Mucosa of descending colon (tissue), 3 donors: Measurements from ENCODE around the gene ACAA1. TPM values are rescaled to one million over a fixed set of nuclear protein-coding genes. Genes with fewer than 3 reads are reported as not detected.
A peak's percentile ranks its signal among the peaks of the same experiment; 100 is the strongest.

Source experiments
- ATAC-seq: fragments of 200-7000 bp; cut with Tn5 transposase; one replicate; pipeline ENCODE4 v1.9.1; 2020; ENCODE audit warnings: mild to moderate bottlenecking, moderate library complexity
- DNase-seq, 3 donors: peaks; one replicate each; pipeline ENCODE4 v3.0.0-alpha.2; 2020
- H3K36me3 ChIP-seq: fragments of 200-600 bp; one replicate; pipeline ENCODE4 v1.8.0; 2021; ENCODE audit warnings: low read depth, mild to moderate bottlenecking
- H3K4me1 ChIP-seq: fragments of 200-600 bp; one replicate; pipeline ENCODE4 v1.8.0; 2021; ENCODE audit warnings: low read depth, mild to moderate bottlenecking
- H3K4me3 ChIP-seq: fragments of 200-600 bp; one replicate; pipeline ENCODE4 v1.8.0; 2021; ENCODE audit warnings: mild to moderate bottlenecking
- H3K9me3 ChIP-seq: fragments of 200-600 bp; one replicate; pipeline ENCODE4 v1.8.0; 2021; ENCODE audit warnings: mild to moderate bottlenecking
- intact Hi-C, 2 donors: fragments of 100-400 bp; cut with DNase I in 1 of 2; cut with micrococcal nuclease in 1 of 2; formaldehyde crosslinking; loops; one replicate each; pipeline versions ENCODE4 v1.11.0 to v1.11.1; 2022; cut with DNase I, micrococcal nuclease
- total RNA-seq, 3 donors: library from RNA; stranded (reverse); fragmentation: NEBNext Ultra II Directional in 2 of 3; extraction: Animal tissue kit (Norgen Biotek cat#: 25700) in 2 of 3; gene quantifications; one replicate each; pipeline versions ENCODE4 v1.2.1 to v1.2.4, GENCODE V29; 2021 to 2023
- TF ChIP-seq, protein P1 (sequence below): fragments of 200-600 bp; IDR thresholded peaks from one replicate; pipeline ENCODE4 v1.8.0; 2022; ENCODE audit warnings: antibody characterized with exemption, mild to moderate bottlenecking
- donor health status: DM: no; HTN: no; CAD: no; lungs with moderate emphysema.
- donor health status: DM: no; HTN: no; CAD: no.
- donor health status: DM: no; HTN: yes; CAD: no.

The ACAA1 gene
- total RNA-seq, 3 donors from 2014 or later = 102 to 201 (median 138) TPM

DNA sequence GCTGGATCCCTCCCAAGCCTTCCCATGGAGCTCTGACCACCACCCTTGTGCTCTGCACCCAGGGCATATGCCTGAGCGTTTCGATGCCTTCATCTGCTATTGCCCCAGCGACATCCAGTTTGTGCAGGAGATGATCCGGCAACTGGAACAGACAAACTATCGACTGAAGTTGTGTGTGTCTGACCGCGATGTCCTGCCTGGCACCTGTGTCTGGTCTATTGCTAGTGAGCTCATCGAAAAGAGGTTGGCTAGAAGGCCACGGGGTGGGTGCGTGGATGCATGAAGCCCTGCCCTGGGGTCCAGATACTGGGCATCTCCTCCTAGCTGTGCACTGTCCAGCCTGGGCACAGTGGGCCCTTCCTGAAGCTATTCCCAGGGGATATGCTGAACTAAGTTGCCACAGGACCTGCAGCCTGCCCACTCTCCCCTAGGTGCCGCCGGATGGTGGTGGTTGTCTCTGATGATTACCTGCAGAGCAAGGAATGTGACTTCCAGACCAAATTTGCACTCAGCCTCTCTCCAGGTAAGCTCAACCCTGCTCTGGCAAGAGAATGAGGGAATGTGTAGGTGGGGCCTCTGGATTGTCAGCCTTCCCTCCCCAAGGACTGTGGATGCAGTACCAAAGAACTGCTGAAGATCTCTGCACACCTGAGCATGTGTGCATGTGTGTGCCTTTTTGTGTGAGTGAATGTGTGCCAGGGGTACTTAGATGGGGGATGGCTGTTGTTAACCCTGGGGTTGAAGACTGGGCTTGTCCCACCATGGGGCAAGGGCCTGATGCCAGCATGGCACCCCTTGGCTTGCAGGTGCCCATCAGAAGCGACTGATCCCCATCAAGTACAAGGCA, 3.6 kb upstream of the ACAA1 start:
- DNase-seq = peak in 2 of 3 donors; percentile 4 to 40

DNA sequence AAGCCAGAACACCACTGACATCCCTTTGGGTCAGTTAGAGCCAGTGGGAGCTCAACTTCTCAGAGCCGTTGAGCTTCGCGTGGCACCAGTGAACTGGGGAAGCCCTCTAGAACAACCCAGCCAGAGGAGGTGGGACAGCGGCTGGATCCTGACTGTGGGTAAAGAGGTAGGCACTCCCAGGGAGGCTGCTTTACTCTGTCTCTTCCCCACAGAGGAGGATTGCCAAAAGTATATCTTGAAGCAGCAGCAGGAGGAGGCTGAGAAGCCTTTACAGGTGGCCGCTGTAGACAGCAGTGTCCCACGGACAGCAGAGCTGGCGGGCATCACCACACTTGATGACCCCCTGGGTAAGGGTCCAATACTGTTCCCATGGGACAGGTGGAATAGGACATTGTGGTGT, 2.7 kb upstream of the ACAA1 start:
- H3K4me3 ChIP-seq = no peak overlapping the region
- peaks cover 21% of the 10 kb centered on the region for H3K4me1 ChIP-seq
- ATAC-seq (no peak), DNase-seq (peak in 2 of 3 donors; percentile 5 to 45)
- TF ChIP-seq, protein P1, sequence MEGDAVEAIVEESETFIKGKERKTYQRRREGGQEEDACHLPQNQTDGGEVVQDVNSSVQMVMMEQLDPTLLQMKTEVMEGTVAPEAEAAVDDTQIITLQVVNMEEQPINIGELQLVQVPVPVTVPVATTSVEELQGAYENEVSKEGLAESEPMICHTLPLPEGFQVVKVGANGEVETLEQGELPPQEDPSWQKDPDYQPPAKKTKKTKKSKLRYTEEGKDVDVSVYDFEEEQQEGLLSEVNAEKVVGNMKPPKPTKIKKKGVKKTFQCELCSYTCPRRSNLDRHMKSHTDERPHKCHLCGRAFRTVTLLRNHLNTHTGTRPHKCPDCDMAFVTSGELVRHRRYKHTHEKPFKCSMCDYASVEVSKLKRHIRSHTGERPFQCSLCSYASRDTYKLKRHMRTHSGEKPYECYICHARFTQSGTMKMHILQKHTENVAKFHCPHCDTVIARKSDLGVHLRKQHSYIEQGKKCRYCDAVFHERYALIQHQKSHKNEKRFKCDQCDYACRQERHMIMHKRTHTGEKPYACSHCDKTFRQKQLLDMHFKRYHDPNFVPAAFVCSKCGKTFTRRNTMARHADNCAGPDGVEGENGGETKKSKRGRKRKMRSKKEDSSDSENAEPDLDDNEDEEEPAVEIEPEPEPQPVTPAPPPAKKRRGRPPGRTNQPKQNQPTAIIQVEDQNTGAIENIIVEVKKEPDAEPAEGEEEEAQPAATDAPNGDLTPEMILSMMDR = no peak
- no peaks in the 10 kb centered on the region for H3K9me3 ChIP-seq
- H3K36me3 ChIP-seq = no peaks in the 10 kb centered on the region
- intact Hi-C loops = loop anchor here in 1 of 2 donors (10.0 kb wide), 1 partner anchor 95 kb away; no protein-coding TSS in a partner anchor

More for the DNA sequence above, 3.6 kb upstream of the ACAA1 start:
- Histone ChIP-seq H3K9me3 (no peaks in the 10 kb centered on the region), H3K4me1 (peaks cover 12% of the 10 kb centered on the region), H3K4me3 (no peak overlapping the region), H3K36me3 (no peaks in the 10 kb centered on the region)
- intact Hi-C loops = no loop called here
- no peak for ATAC-seq
- TF ChIP-seq, protein P1 = no peak

DNA sequence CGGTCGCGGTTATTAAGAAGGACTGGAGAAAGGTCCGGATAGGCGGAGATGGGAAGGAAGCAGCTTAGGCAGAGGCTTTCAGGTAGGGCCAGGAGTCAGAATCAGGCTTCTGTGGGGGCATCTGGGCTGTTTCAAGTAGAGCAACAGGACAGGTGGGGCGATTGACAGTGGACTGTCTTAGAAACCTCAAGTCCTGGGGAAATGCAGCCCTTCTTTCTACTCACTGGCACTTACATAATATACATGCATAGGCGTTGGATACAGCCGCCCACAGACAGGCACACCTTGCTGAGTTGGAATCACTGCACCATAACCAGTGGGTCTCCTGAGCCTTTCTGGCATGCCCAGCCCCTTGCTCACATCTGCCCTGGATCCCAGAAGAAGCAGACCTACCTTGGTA, 2.3 kb upstream of the ACAA1 start:
- TF ChIP-seq, protein P1 = no peak
- no peak for ATAC-seq
- intact Hi-C loops = loop anchor here in 1 of 2 donors (10.0 kb wide), 1 partner anchor 94 kb away; no protein-coding TSS in a partner anchor
- no peaks in the 10 kb centered on the region for H3K36me3 ChIP-seq
- H3K4me1 ChIP-seq = peaks cover 24% of the 10 kb centered on the region
- no peaks in the 10 kb centered on the region for H3K9me3 ChIP-seq
- H3K4me3 ChIP-seq = peak overlapping the region; percentile 85
- peak in 2 of 3 donors; percentile 38 to 44 for DNase-seq

GRCh38 chr3:38138349-38139190, 1.6 kb upstream of the ACAA1 start, which contains the start of gene MYD88:
TSS of gene MYD88 (plus strand) at chr3:38138661. CDS start at chr3:38138701, 40 bp downstream.
- Histone ChIP-seq H3K36me3 (no peaks in the 10 kb centered on the region), H3K4me3 (peak within 1 kb of the TSS; percentile 85), H3K4me1 (peaks cover 29% of the 10 kb centered on the region), H3K9me3 (no peaks in the 10 kb centered on the region)
- TF ChIP-seq, protein P1 = no peak
- intact Hi-C loops = loop anchor here in 1 of 2 donors (10.0 kb wide), 1 partner anchor 94 kb away; no protein-coding TSS in a partner anchor
- peak; percentile 92 to 95 (median 93) for DNase-seq
- ATAC-seq = peak; percentile 70

GRCh38 chr3:38137615-38138348, 855 bp upstream of the ACAA1 start:
- intact Hi-C loops = loop anchor here in 1 of 2 donors (10.0 kb wide), 1 partner anchor 93 kb away; no protein-coding TSS in a partner anchor
- TF ChIP-seq, protein P1 = no peak
- no peaks in the 10 kb centered on the region for H3K36me3 ChIP-seq
- peak; percentile 3 for ATAC-seq
- peak; percentile 52 to 72 (median 72) for DNase-seq
- H3K4me1 ChIP-seq = peaks cover 33% of the 10 kb centered on the region
- H3K9me3 ChIP-seq = no peaks in the 10 kb centered on the region
- peak overlapping the region; percentile 85 for H3K4me3 ChIP-seq
